DMS53 treated with DMSO at 0.1 percent for 48 hours (cell line): Measurements from ENCODE around the gene IRX1.

Experiments used
- DNase-seq: peaks from one replicate; lab custom pipeline; 2025; ENCODE audit not compliant: unreplicated experiment; lab: John Stamatoyannopoulos, UW

IRX1 gene

DNA sequence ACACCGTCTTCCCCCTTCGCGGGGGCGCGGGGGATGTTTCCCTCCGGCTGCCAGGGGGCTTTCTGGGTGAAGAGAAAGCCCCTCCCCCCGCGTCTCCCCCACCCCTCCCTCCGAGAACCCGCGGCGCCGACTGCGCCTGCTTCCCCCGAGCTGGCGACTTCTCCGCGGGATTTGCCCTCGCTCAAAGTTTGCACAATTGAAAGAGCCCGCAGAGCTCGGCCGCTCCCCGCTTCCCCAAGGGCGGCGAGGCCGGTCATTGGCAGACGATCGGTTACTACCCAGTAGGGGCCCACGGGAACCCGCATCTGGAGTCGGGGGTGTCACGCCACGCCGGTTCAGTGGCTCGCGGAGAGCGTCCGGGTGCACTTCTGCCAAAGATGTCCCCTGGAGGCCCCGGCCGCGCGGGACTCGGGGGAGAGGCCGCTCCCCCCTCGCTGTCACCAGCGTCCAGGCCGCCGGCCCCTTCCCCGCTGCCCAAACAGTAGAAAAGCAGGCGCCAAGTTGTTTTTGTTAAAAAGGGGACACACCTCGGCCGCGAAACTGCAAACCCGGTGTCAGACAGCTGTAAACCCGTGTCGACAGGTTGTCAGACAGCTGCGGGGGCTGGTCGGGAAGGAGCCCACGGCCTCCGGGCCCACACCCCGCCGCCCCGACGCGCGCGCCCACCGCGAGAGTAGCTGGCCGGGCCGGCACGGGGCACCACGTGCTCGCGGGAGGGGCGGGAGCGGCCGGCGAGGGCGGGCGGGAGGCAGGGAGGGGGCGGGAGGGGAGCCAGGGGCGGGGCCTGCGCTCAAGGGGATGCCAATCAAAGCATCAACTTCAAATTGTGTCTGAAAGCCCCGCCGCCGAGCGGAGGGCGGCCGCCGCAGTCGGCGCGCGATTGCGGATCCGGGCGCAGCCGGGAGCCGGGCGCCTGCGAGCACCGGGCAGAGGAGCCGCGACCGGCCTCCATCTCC is at the start of gene IRX1:
TSS of gene IRX1 (plus strand) at position 827 of the 956 bp plus-strand sequence. CDS start 274 bp downstream, outside the sequence.
- DNase-seq: no peak

DNA sequence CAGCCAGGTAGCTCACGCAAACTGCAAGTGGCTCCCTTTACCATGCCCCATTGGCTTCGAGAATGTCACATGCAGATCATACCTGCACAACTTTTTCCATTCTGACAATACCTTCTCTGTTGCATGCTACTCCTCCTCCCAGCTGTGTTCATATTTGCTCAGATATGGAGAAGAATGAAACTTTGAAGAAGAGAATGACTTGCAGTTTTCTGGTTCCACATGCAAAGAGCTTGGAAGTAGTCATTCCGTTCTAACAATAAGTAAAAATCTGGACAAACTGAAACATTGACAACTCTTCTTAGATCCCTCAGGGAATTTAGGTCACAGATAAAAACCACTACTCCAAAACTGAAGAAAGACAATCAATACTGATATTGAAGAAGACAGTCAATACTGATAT is 49.6 kb upstream of the IRX1 start:
- DNase-seq: no peak

DNA sequence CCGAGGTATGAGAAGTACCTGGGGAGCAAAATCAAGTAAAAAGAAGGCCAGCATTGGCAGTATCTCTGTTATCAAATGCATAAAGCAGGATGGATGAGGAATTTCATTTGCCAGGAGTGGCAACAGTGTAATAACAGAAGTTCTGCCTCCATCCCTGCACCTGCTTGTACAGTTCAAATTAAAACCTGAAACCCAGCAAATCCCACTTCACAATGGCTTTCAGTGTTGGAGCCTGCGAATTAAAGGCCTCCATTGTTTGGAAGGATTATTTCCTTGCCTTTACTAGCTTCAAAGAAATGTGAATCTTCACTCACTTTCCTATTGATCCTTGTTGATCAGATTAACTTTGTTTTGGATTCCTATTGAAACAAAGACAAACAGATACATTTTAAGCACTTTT is 31.5 kb upstream of the IRX1 start:
- no peak for DNase-seq

DNA sequence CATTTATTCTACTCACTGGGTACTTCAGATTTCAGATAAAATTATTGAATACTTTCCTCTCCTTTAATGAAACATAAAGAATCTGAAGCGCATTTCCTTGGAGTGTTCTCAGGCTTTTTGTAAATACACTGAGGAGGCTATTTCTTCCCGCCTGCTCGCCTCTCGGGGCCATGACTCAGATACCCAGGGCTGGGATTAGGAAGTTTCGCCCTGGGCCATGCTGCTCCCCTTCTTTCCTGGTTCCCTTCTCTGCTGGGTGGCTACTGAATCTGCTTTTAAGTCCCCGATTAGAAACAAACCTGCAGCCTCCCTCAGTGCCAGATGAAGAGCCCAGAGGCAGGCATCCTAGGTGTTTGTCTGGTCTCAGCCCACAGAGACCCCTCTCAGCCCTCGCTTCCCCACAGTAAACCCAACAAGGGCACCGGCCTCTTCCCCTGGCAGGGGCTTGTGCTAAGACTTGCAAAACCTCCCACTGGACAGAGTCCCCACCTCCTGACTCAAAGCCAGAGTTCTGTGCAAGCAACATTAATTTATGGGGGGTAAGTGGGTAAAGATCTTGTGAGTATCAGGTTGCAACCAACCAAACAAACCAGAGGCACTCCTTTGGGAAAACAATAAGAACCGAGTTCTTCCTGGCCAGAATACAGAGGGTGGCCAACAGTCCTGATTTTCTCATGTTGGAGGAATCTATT is 30.7 kb upstream of the IRX1 start:
- no peak for DNase-seq

DNA sequence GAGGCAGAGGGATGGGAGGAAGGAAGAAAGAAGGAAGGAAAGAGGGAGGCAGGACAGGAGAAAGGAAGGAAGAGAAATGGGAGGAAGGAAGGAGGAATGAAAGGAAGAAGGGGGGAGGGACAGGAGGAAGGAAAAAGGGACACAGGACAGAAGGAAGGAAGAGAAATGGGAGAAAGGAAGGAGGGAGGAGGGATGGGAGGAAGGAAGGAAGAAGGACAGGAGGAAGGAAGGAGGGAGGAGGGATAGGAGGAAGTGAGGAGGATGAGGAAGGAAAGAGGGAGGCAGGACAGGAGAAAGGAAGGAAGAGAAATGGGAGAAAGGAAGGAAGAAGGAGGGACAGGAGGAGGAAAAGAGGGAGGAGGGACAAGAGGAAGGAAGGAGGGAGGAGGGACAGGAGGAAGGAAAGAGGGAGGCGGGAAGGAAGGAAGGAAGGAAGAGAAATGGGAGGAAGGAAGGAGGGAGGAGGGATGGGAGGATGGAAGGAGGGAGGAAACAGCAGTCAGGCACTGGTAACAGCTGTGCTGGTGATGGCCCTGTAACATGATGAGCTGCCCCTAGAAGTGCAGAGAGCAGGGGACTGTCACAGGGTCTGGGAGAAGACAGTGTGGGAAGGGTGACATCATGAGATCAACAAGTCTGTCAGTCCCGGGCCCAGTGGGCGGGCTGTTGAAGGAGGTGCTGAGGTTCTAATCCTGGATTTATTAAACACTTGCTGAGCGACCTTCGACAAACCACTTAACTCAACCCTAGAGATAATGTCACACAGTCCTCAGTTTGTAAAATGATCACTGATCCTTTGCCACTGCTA is 10.7 kb upstream of the IRX1 start:
- DNase-seq: no peak

DNA sequence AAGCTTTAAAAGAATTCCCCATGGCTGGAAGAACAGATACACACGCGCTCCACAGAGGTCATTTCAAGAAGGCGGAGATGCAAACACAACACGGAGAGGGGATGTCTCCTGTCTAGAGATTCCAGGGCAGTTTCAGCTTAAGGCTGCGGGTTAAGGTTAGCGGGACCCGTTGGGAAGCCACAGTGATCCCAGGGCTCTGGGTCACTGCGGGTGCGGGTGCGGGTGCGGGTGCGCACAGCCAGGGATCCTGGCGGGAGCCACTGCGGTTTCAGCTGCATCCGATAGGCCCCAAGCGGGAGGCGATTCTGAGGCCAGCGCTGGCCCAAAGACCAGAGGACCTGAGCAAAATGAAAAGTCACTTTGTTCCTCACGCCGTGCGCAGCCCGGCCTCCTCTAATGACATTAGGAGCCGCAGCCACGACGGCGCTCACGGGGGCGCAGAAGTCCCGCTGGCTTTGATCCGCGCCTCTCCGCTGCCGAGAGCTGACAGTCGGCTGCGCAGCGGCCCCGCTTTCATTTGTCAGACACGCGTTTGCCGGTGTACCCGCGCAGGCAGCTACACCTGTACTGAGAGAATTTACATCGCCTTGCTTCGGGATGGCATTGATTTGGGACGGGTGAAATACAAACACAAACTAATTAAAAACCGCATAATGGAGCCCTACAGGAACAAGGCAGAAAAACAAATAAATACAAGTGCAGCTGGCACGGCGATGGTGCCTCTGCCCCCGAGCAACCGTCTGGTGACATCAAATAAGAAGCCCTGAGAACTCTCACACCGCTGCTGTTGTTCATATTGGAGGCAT is 5.3 kb upstream of the IRX1 start:
- no peak for DNase-seq

DNA sequence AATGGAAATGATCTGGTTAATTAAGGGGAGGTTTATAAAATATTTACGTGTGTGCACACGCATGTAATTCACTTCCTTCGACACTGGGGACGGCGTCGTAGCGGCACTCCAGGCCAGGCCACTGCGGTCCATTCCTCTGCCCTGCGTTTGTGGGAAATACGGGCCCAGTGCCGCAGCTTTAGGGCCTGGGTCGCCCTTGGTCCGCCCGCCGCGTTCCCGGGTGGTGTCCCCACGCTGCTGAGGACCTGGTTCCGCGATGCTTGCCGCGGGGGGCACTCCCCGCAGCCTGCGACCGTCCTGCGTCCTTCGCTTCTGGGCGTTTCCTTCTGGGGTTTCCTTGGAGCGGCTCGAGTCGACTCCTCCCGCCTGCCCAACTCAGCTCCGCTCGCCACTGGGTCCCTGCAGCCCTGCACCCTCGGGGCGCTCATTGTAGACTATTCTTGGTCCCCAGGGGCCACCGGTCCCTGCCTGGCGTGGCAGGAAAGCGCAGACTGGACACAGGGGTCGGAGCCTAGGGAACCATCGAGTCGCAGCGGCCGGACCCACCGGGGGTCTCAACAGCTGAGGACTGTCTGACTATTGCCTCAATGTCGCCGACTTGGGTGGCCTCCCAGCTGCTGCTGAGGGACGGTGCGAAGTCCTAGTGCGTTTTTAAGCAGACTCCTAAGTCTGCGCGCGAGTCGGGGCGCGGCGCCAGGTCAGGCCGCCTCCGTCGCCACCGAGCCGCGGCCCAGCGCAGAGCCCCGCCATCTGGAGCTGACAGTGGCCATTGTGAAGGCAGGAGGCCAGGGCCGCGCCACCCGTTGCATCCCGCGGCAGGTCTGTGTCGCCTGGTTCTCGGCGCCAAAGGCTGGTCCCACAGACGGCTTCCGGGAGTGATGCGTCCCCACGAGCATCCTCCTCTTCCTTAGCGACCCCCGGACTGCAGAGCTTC is 4.4 kb upstream of the IRX1 start:
- no peak for DNase-seq

DNA sequence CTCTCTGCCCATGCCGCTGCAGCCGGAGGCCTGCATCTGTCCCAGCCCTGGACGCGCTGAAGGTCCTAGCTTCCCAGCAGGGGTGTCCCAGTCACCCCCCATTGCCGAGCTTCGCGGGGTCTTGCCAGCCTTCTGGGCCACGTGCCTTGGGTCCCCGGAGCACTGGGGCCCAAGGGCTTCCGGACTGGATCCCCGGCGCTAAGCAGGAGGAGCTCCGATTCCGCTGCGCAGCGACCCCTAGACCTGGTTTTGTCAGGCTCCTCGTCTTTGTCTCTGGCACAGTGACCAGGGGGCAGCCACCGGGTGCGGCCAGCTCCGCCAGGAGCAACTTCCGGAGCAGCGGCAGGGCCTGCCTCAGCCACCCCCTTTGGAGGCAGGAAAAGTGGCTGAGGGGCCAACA is 3.3 kb upstream of the IRX1 start:
- DNase-seq: no peak

DNA sequence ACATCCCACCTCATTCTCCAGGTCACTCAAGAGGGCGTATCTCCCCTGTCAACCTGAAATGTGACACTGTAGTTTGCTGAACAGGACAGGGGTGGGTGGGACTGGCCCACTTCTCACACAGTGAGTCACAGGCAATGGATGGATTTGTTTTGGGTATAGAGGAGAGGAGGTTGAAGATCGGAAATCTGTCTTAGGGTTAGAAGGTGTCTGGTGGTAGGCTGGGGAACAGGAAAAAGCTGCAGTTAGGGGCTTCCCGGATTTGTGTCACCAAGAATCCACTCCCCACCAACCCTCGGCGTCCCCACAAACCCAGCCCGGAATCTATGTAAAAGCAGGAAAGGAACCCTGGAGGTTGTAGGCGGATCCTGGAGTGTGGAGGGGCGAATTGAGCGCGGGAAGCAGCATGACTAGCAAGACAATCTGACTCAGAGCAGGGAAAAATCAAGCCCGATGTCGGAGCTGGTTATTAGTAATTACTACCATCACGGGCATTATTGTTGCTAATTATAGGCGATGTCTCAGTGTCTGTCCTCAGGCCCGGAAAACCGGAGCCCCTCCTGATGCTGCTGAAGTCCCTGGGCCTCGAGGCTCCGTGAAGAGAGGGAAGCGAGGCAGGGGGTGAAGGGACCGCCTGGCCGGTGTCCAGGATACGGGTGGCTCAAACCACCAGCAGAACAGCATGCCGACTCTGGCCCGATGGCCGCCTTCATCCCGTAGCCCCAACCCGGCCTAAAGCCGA is 1.7 kb upstream of the IRX1 start:
- no peak for DNase-seq

DNA sequence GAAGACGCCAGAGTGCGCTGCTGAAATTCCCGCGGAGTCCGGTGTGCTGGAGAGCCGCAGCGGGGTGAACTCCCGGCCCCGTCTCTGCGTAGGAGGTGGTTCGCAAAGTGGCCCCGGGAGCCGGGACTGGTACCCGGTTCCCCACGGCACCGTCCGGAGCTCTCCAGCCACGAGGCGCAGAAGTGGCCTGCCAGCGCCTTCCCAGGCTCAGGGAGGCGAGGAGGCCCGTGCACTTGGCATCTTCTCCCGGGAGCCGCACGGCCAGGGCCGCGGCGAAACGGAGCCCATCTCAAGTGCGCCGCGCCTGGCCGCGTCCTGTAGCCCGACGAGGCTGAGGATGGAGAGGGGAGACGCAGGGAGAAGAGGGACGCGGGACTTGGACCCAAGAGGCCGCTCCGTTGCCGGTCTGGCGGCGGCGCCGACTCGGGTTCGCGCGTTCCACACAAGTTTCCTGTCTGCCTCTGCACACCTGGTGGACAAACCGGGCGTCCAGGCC is 1.1 kb upstream of the IRX1 start:
- no peak for DNase-seq

DNA sequence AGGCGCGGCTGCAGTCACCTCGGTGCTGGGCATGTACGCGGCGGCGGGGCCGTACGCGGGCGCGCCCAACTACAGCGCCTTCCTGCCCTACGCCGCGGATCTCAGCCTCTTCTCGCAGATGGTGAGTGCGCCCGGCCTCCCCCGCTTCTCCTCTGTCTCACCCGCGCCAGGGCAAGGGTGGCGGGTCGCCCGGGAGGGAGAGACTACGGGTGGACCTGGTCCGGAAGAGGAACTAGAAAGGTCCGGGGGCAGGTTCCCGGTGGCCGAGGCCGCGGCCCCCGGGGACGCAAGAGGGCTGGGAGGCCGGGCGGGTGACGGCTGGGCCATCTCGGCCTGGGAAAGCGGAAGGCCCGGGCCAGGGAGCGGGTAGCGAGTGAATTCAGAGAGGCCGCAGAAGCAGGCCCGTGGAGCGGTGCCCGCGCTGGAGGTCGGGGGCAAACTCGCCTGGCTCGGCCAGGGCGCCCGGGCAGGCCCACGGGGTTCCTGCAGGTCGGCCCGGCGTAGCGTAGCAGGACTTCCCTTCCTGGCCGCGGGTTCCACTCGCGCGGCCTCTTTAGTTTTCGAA is 711 bp downstream of the IRX1 start:
- no peak for DNase-seq

DNA sequence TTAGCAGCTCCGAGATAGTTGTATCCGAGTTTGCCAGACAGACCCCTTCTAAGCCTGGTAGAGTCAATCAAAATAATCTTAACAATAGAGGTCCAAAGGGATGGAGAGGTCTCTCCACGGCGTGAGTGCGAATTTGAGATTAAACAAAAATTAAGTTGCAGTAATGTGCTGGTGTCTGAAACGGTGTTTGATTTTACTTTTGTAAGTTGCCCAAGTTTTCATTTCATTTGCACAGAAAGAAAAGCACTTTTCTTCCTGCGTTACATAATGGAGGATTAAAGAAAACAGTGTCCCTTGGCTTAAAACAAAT is 1.2 kb downstream of the IRX1 start:
- DNase-seq: no peak

DNA sequence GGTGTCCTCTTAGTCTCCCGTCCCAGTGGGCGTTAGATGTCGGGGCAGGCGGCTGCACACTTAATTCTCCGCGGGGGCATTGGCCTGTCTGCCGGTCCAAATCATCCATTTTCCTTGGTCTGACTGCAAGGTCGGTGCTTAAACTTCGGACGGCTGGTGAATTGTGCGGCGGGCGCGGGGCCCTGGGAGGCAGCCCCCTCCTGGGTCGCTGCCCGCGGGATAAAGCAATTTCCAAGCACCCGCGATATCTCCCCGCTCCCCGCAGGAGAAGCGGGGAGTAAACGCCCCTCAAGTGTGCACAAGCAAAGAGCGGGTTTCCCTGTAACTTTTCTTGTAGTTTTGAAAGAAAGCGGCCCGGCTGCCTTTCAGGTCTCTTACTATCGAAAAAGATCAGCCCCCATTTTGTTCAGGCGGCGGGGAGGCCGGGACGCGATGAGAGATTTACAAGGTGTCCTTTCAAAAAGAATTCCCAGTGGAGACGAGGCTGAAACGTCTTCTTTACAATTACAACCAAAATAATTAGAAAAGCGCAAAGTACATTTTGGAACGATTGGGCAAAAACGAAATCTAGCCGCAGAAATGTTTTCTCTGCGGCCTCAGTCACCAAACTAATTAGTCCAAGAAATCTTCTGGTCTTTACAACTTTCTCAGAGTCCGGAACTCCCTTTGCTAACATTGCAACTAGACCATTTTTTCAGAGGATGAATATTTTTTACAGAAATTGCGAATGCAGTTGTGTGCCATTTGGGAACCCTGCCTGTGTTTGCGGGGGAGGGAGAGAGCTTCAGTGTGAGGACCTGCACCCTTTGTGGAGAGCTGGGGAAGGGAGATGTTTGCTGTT is 1.8 kb downstream of the IRX1 start:
- no peak for DNase-seq

DNA sequence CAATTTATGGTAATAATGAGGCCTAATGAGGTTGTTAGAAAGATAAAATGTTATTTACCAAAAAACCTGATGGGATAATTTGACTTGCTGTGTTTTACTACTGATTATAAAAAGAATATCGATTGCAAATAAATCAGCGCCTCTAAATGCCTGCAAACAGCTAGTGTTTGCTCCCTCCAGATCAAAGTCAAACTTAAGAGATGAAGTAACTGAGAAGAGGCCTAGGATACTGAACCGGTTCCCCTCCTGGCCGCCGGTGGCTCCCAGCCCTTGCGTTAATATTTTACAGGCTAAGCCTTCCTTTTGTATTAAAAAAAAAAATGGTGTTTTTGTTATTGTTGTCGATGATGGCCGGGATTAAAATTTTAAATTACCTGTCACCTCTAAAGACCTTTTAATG is 2.6 kb downstream of the IRX1 start:
- no peak for DNase-seq

DNA sequence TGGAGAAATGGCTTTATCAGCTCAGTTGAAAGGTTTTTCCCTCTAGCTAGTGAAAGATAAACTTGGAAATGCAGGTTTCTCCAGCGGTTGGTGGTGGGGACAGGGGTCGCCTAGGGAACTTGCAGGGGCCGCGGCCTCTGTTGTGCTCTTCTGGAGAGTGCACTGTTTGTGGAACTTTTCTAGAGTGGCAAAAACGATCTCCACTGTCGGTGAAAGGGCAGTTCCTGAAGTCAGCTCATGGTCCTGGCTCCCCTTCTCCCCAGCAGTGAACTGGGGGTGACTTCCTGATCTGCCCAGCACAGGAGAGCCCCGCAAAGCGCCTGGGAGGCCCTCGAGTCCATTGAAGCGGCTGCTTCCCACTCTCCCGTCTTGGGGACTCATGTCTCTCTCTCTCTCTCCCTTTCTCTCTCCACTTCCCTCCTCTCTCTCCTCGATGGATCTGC is 3.2 kb downstream of the IRX1 start:
- no peak for DNase-seq

DNA sequence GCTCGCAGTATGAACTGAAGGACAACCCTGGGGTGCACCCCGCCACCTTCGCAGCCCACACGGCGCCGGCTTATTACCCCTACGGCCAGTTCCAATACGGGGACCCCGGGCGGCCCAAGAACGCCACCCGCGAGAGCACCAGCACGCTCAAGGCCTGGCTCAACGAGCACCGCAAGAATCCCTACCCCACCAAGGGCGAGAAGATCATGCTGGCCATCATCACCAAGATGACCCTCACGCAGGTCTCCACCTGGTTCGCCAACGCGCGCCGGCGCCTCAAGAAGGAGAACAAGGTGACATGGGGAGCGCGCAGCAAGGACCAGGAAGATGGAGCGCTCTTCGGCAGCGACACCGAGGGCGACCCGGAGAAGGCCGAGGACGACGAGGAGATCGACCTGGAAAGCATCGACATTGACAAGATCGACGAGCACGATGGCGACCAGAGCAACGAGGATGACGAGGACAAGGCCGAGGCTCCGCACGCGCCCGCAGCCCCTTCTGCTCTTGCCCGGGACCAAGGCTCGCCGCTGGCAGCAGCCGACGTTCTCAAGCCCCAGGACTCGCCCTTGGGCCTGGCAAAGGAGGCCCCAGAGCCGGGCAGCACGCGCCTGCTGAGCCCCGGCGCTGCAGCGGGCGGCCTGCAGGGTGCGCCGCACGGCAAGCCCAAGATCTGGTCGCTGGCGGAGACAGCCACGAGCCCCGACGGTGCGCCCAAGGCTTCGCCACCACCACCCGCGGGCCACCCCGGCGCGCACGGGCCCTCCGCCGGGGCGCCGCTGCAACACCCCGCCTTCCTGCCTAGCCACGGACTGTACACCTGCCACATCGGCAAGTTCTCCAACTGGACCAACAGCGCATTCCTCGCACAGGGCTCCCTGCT is 3.8 kb downstream of the IRX1 start:
- no peak for DNase-seq
